G401.6 (cell line): ENCODE results near the gene GALNT1.
A peak's percentile ranks its signal among the peaks of the same experiment; 100 is the strongest.

ENCODE experiments used
- FAIRE-seq: peaks from 2 replicates; lab custom pipeline; 2012; peaks lifted over from hg19 to GRCh38; lab: Jason Lieb, UNC

The GALNT1 gene

DNA sequence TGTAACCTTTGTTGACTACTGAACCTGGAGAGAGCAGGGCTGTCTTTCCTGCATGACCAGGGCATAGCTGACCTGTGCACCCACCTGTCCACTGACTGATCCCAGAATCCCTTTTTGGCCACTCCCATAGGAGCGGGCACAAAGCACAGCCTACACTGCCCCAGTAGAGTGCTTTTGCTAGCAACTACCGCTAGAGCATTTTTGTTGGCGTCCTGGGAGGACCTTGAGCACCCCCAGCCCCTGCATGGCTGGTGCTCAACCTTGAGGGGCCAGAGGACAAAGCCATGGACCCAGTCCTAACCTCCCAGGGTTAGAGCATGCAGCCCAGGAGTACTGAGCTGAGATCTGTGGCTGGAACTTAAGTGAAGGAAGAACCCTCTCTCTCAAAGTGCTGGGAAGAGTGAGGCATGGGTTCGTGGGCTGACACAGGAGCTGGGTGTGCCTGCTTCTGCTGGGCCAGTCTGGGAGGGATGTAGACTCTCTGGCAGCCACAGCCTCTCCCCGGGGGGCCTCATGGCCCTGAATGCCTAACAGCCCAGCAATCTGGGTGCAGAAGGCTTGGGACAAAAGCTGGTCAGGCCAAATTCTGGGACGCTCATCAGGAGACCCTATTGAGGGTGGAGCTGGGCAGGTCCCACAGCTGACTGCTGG lies 140.0 kb downstream of the GALNT1 start:
- no peak for FAIRE-seq

DNA sequence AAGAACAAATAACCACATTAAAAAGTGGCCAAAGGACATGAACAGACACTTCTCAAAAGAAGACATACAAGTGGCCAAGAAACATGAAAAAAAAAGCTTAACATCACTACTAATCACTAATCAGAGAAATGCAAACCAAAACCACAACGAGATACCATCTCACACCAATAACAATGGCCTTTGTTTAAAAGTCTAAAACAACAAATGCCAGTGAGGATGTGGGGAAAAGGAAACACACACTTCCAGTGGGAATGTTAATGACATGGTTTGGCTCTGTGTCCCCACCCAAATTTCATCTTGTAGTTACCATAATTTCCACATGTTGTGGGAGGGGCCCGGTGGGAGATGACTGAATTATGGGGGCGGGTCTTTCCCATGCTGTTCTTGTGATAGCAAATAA lies 147.1 kb downstream of the GALNT1 start:
- FAIRE-seq = no peak

DNA sequence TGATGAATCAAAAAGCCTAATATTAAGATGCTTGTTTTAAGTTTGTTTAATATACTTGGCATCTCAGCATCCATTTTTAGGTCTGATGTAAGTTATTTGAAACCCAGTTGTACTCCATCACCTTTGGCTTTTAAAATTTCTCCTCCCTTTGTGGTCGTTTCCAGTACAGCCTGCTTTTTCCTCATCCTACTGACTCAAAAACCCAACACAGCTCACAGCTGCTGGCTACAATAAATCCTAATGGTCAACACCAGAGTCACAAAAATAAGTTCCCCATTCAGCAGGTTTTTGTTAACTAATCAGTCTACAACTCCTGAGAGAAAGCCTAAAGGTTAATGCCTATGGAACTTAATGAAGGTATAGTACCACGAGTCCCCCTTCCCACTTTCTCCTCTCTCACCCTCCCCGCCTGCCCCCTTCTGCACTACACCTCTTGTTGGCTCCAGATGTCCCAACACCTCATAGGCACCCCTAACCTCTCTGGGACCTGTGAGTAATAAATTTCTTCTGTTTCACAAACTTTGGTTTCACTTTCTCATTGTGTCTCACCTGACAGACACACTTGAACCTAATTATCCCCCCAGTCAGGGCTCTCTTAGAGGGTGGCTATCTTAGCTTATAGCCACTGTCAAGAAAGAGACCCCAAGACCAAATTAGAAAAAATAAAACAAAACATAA lies 148.6 kb downstream of the GALNT1 start:
- no peak for FAIRE-seq

DNA sequence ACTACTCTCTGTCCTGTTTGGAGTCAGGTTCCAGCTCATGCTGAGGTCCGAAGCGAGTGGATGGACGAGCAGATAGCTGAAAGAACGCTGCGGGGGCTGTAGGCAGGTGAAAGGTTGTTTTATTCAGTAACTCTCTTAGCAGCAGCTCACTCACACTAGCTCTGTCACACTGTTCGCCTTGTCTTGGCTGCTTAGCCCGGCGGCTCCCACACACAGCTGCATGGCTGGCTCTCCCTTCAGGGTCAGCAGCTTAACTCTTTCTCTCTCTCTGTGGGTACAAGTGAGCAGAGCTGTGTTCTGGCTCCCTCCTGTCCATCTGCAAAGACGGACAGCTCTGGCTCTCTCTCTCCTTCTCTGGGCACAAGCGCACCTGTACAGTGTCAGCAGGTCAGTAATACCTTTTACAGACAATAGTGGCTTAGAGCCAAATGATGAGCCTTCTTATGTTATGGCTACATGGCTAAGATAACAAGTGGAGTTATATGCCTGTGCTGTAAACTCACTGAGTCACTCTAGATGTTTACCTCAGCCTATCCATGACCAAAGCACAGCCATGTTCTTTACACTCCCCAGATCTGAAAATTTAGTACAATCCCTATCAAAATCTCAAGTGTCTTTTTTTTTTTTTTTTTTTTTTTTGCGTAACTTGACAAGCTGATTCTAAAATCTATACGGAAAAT lies 149.3 kb downstream of the GALNT1 start:
- FAIRE-seq = no peak

DNA sequence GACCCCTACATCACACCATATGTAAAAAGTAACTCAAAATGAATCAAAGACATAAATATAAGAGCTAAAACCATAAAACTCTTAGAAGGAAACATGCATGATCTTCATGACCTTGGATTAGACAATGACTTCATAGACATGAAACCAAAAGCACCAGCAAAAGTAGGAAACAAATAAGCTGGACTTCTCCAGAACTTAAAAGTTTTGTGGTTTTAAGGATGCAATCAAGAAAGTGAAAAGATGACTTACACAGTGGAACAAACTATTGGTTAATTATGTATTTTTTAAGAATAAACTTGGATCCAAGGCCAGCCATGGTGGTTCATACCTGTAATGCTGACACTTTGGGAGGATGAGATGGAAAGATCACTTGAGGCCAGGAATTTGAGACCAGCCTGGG lies 150.2 kb downstream of the GALNT1 start:
- FAIRE-seq = no peak

DNA sequence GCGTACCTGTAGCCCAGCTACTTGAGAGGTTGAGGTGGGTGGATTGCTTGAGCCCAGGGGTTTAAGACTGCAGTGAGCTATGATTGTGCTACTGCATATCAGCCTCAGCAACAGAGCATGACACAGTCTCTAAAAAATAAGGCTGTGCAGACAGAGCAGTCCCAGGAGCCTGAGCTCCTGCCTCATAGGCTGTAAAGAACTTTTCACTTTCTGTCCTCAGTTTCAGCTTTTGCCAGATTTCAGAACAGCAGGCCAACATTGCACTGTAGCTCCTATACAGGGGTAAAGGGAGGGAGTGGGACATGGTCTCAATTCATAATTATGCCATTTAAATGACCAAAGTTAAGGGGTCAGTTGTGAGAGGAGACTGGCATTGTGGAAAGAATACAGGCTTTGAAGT lies 150.6 kb downstream of the GALNT1 start:
- FAIRE-seq = no peak

DNA sequence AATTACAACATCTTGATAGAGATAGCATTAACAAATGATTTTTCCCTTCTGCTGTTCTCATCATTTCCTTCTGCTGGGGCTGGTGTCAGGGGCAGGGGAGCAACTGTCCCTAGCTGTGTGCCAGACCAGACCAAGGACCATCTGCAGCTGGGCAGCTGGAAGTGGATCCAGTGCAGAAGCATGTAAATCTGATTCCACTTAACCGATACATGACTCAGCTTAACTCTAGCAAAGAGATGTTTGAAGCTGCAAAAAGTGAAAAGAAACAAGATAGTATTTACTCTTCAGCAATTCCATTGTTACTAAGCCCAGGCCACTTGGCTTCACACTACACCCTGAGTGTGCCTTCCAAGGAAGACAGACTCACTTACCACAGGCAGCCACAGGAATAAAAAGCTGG lies 151.1 kb downstream of the GALNT1 start:
- no peak for FAIRE-seq

DNA sequence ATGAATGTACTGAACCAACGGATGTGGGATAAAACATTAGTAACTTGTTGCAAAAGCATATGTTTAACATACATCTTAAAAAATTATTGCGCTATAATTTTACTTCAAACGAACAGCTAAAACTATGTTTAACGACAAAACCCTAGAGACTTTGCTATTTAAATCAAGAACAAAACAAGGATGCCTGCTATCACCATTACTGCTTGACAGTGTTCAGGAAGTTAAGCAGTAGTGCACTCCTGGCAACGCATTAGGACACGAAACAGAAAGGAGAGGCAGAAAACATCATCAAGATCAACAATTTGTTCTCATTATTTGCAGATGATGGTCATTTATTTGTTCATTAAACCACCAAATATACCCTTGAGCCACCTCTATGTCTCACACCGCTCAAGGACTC lies 151.9 kb downstream of the GALNT1 start:
- no peak for FAIRE-seq

DNA sequence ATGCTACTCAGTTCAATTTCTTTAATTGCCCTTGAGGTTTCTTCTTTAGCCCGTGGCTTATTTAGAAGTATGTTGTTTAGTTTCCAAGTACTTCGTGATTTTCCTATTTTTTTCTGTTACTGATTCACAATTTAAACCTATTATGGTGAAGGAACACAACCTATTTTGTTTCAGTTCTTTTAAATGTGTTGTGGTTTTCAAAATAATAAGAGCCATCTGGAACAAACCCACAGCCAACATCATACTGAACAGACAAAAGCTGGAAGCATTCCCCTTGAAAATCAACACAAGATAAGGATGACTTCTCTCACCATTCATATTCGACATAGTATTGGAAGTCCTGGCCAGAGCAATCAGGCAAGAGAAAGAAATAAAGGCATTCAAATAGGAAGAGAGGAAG lies 155.2 kb downstream of the GALNT1 start:
- FAIRE-seq = no peak

DNA sequence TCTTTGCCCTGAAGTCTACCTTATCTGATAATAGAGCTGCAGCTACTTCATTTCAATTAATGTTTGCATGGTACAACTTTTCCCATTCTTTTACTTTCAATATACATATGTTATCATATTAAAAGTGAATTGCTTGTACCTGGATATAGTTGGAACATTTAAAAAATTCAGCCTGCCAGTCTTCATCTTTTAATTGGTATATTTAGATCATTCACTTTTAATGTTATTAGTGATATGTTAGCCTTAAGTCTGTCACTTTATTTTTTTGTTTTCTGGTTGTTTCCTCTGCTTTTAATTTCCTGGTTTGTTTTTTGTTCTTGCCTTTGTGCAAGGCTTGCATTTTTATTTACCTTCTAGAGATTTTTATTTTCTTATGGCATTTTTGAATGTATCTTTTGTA lies 158.2 kb downstream of the GALNT1 start:
- no peak for FAIRE-seq

DNA sequence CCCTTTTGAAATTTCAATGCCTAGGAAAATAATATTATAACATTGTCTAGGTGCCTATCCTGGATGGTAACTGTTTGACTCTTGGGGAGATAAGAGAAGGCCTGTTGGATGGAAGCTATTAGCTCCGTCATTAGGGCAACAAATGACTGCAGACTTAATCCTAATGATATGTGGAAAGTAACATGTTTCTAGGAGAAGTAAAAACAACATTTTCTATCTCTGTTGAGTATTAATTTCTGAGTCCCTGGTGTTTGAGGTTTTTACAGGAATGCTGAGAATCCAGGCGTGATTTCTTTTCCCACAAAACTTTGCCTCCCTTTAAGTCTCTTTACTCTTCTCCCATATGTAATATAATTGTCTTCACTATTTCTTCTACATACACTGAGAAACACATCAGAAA lies 159.1 kb downstream of the GALNT1 start:
- FAIRE-seq = no peak

DNA sequence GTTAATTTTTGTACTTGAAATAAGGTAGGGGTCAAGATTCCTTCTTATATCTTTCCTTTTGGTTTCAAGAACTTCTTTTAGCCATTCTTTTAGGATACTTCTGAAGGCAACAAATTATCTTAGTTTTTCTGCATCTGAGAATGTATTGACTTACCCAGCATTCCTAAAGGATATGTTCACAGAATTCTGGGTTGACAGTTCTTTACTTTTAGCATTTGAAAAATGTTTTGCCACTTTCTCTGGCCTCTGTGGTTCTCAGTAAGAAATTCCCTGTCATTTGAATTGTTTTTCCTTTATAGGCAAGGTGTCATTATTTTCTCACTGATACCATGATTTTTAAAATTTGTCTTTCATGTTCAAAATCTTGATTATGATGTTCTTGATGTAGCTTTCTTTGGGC lies 162.4 kb downstream of the GALNT1 start:
- FAIRE-seq = no peak

DNA sequence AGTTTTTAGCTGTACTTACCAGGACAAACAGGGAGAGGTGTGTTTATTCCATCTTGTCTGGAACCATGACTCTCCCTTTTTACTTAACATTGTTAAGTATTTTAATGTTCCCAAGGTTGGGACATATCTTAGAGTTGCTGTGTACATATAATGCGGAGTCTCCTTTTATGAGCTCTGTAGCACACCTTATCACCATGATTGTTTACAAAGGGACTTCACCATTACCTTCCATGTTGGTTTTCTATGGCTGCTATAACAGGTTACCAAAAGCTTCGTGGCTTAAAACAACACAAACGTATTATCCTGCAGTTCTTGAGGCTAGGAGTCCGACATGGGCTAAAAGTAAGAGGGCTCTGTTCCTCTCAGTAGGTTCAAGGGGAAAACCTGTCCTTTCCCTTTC lies 164.3 kb downstream of the GALNT1 start:
- no peak for FAIRE-seq

DNA sequence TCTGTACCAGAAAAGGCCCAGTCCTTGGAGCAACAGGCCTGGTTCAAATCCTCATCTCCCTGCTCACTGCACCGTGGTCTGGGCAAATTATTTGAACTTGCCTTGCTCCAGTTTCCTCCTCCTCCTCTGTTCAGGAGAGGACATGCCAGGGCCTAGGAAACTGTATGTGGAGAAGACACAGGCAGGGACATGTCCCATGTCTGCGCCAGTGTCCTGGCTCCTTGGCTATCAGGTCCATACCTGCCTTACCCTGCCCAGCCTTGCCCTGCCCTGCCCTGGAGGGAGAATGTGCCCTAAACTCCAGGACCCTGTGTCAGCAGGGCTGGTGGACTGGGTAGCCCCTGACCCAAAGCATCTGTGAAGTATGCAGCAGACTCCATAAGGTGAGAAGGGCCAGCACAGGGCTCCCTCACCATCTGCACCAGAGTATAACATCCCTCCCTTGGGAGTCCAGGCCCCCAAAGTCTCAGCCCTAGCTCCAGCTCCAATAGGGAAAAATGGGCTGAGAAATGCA lies 165.3 kb downstream of the GALNT1 start:
- FAIRE-seq = no peak

DNA sequence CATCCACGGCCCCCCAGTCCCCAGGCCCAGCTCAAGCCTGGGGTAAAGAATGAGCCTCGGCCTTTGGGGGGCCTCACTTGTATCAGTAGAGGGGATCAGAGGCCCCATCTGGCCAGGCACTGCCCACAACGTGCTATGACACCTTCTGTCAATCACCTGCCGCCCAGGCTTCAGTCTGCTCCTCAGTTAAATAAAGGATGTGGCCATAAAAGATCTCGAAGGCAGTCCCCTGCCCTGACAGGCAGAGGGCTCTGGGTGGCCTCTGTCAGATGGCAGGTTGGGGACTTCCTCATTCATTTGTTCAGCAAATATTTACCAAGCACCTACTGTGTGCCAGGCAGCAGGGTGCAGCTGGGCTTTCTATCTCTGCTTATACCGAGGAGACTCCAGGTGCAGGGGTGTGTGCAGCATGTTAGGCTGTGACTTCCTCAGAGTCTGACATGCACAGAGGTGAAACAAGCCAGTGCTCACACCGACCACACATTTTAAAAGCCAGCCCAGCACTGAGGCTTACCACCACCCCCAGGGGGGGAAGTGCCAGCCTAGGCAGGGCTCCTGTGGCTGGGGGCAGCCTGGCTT lies 166.4 kb downstream of the GALNT1 start:
- no peak for FAIRE-seq

DNA sequence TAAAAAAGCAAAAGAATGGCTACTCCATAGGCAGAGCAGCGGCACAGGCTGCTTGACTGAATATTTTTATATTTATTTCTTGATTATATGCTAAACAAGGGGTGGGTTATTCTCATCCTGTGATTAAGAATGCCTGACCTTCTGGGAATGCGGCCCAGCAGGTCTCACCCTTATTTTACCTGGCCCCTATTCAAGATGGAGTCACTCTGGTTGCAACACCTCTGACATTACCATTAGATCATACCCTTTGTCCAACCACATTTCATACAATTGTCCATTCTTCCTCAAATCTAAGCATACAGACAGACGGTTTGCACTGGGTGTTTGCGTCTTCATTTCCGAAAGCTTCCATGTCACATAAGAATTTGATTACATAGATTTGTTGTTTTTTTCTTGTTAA lies 168.2 kb downstream of the GALNT1 start:
- FAIRE-seq = no peak

DNA sequence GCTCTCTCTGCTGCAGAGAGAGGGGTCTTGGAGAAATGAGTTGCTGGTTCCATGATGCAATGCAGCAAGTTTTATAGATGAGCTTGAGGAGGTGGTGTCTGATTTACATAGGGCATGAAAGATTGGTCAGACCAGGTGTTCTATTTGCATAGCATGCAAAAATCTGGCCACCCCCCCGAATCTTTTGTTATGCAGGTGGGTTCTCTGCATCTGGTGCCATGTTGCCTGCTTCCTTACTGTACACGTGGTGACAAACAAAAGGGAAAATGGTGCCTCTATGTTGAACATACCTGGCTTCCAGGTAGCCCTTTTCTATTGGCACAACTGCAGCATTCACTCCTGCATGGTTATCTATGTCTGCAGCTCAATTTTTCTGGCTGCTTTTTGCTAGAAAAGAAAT lies 169.4 kb downstream of the GALNT1 start:
- no peak for FAIRE-seq

DNA sequence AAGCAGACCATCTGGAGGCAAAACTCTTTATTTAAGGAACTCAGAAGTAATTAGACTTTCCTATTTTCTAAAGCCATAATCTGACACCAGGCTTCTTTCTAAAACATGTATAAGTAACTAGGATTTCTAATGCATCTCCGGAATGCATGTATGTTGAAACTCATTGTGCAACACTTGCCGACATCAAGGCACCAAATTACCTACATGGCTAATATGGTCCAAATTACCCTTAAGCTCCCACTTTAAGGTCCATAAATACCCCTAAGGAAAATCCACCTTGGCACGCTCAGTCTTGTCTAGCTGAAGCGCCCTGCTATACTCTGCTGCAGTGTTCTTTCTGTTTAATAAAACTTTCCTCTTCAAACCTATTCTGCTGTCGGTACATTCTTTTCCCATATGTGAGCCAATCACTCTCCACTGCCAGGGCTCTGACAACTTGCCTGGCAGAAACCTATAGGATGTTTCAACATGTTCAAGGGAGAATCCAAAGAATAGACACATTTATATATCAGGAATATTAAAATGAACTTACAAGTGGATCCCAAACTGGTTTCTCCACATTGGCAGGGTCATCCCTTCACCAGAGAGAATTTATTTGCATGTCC lies 171.9 kb downstream of the GALNT1 start:
- FAIRE-seq = no peak

DNA sequence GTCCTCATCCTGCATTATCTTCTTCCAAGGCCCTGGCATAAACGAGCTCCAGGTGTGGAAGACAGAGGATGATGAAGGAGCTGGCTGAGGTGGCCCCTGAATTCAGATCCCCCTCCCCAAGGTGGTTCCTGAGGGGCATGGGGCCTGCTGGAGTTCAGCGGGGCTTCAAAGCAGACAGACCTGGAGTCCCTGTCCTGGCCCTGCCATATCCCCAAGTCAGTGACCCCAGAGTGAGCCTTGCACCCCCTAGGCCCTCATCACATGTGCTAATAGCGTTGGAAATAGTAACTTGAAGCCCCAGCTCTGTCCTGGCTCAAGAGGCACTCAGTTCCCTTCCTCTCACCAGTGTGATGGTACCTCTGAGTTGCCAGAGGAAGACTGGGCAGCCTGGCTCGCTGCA lies 172.9 kb downstream of the GALNT1 start:
- FAIRE-seq = no peak

DNA sequence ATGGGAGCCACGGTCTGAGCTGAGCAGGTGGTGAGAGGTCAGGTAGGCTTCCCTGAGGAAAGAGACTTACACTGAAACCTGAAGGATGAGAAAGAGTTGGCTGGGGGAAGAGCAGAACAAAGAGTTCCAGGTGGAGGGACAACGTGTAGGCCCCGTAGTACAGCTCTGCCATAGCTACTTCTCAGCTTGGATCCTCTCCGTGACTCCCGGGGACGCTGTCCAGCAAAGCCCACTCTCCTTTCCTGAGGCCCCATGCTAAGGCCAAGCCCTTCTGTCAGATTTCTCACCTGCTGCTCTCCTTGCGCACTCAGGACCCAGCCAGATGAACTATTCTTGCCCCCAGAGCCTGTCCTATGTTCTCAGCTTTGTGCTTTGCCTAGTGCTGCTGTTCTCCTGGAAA lies 173.8 kb downstream of the GALNT1 start:
- FAIRE-seq = no peak

DNA sequence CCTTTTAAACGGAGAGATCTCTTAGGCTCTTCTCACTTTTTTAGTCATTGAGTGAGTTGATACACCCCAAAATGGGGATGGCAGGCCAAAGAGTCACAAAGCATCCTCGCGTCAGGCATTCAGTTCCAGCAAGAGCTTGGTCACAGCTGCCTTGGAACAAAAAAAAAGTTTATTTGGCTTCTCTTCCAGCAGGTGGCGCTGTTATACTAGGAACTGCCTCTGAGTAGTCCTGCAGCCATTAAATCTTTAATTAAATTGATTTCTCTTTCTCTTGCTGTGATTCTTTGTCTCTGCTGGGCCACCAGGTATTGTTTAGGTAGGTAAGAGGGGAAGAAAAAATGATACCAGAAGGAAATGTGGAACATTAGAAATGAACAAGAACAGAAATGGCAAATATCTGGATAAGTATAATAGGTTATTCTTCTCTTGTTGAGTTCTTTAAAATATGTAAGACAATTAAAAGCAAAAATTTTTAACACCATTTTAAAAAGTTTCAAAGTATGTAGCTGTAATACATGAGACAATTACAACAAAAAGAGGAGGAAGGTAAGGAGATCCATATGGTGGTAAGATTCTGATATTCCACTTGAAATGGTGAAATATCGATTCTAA lies 175.1 kb downstream of the GALNT1 start:
- FAIRE-seq = peak; percentile 23
